WI38 (cell line): ENCODE measurements around the gene HHAT.

Source experiments
- H3K4me3 ChIP-seq: 2 replicates; pipeline ENCODE4 v1.5.1; 2011; ENCODE audit warnings: low read depth, mild to moderate bottlenecking, control low read depth, low read length
- TF ChIP-seq, protein P1 (sequence below): IDR thresholded peaks from 2 replicates; pipeline ENCODE4 v1.5.1; 2012; ENCODE audit warnings: low read depth, mild to moderate bottlenecking, control low read depth, low read length

The HHAT gene

GRCh38 chr1:210360852-210361477, 32.3 kb downstream of the HHAT start:
- no peak overlapping the region for H3K4me3 ChIP-seq

GRCh38 chr1:210361665-210362064, 33.0 kb downstream of the HHAT start:
- TF ChIP-seq, protein P1, sequence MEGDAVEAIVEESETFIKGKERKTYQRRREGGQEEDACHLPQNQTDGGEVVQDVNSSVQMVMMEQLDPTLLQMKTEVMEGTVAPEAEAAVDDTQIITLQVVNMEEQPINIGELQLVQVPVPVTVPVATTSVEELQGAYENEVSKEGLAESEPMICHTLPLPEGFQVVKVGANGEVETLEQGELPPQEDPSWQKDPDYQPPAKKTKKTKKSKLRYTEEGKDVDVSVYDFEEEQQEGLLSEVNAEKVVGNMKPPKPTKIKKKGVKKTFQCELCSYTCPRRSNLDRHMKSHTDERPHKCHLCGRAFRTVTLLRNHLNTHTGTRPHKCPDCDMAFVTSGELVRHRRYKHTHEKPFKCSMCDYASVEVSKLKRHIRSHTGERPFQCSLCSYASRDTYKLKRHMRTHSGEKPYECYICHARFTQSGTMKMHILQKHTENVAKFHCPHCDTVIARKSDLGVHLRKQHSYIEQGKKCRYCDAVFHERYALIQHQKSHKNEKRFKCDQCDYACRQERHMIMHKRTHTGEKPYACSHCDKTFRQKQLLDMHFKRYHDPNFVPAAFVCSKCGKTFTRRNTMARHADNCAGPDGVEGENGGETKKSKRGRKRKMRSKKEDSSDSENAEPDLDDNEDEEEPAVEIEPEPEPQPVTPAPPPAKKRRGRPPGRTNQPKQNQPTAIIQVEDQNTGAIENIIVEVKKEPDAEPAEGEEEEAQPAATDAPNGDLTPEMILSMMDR = no peak
- no peak overlapping the region for H3K4me3 ChIP-seq

More at GRCh38 chr1:210360852-210361477, 32.3 kb downstream of the HHAT start:
- TF ChIP-seq, protein P1 = peak; percentile 41; the same call in 1 of the 2 replicates

DNA sequence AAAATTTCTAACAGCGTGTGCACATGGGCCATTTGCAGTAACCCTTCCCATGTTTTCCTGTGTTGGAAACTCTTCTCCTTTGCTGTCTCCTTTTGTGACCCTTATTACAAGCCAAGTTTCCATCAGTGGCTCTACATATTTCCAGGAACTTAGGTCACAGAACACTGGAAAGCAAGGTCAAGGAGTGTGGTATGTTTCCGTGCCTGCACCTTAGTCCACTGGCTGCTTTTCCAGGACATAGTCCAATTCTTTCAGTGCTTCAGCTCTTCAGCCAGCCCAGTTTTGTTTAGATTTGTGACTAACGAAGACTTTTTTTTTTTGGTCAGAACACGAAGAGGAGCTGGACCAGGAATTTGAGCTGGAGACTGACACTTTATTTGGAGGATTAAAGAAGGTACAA, 33.8 kb downstream of the HHAT start:
- TF ChIP-seq, protein P1 = no peak
- H3K4me3 ChIP-seq = no peak overlapping the region

GRCh38 chr1:210363119-210363518, 34.4 kb downstream of the HHAT start:
- TF ChIP-seq, protein P1 = no peak
- H3K4me3 ChIP-seq = no peak overlapping the region

GRCh38 chr1:210364479-210364878, 35.8 kb downstream of the HHAT start:
- H3K4me3 ChIP-seq = no peak overlapping the region
- TF ChIP-seq, protein P1 = no peak

DNA sequence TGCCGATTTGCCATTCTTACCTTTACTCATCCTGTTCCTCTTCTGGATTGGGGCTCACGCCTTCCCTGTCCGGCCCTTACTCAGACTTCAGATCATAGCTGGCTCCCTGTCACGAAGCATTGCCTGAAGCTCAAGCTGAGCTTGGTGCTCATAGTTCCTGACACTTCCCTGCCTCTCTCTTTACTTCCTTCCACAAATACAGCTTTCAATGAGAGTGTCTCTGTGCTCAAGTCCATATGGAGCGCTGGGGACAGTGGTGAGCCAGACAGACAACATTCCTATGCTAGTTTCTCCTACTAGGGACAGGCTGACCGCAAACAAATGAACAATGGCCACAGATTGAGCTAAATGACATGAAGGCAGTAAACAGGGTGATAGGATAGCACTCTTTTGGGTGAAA, 38.1 kb downstream of the HHAT start:
- TF ChIP-seq, protein P1 = no peak
- no peak overlapping the region for H3K4me3 ChIP-seq

GRCh38 chr1:210367566-210367965, 38.9 kb downstream of the HHAT start:
- TF ChIP-seq, protein P1 = no peak
- no peak overlapping the region for H3K4me3 ChIP-seq
